GM12873 (cell line): Measurements from ENCODE around the gene MIS18A.

Source experiments
- CTCF ChIP-seq: IDR thresholded peaks from 2 replicates; pipeline ENCODE4 v1.5.1; 2012; ENCODE audit warnings: low read depth, mild to moderate bottlenecking, moderate library complexity, low read length, control low read depth; ENCODE audit not compliant: insufficient read depth; ENCODE audit errors: missing control alignments

MIS18A gene

GRCh38 chr21:32261929-32262328 lies 16.9 kb downstream of the MIS18A start:
- no peak for TF ChIP-seq CTCF

GRCh38 chr21:32260130-32260529 lies 18.7 kb downstream of the MIS18A start:
- TF ChIP-seq CTCF, result no peak

- peak; percentile 79 for TF ChIP-seq CTCF
Measured at GRCh38 chr21:32257962-32258785, 20.7 kb downstream of the MIS18A start.

GRCh38 chr21:32256873-32257620 lies 21.8 kb downstream of the MIS18A start:
- TF ChIP-seq CTCF, result no peak

- TF ChIP-seq CTCF, result no peak
Measured at GRCh38 chr21:32256251-32256650, 22.6 kb downstream of the MIS18A start.

- no peak for TF ChIP-seq CTCF
Measured at GRCh38 chr21:32253215-32253641, 25.6 kb downstream of the MIS18A start.

GRCh38 chr21:32252136-32252535 lies 26.7 kb downstream of the MIS18A start:
- no peak for TF ChIP-seq CTCF
